BJ (cell line): ENCODE measurements around the gene PIP5K1B. TPM values are rescaled to one million over a fixed set of nuclear protein-coding genes. Genes with fewer than 3 reads are reported as not detected.

ENCODE experiments used
- CTCF ChIA-PET: fragments of 350-600 bp; formaldehyde crosslinking; extraction: SDS; loops from one replicate; lab custom pipeline; 2021; ENCODE audit warnings: antibody characterized with exemption, inconsistent platforms; lab: Yijun Ruan, JAX
- POLR2A ChIA-PET: fragments of 300-600 bp; sonication (Branson Sonifier 250); formaldehyde crosslinking; extraction: SDS; loops from one replicate; lab custom pipeline; 2021; ENCODE audit warnings: antibody characterized with exemption; lab: Charles Lee
- DNase-seq: peaks from one replicate; pipeline ENCODE4 v3.0.0-alpha.2; 2011; ENCODE audit warnings: low read depth
- H3K27me3 ChIP-seq: 2 replicates; pipeline ENCODE4 v1.6.0; 2011; ENCODE audit warnings: low read length; ENCODE audit not compliant: control insufficient read depth, insufficient read depth
- H3K36me3 ChIP-seq: 2 replicates; pipeline ENCODE4 v1.5.1; 2011; ENCODE audit warnings: low read length; ENCODE audit not compliant: control insufficient read depth, insufficient read depth
- H3K4me3 ChIP-seq: 2 replicates; pipeline ENCODE4 v1.5.1; 2011; ENCODE audit warnings: low read depth, mild to moderate bottlenecking, control low read depth, low read length
- CTCF ChIP-seq: IDR thresholded peaks from 2 replicates; pipeline ENCODE4 v1.5.1; 2011; ENCODE audit warnings: low read depth, mild to moderate bottlenecking, control low read depth, inconsistent platforms, low read length, moderate library complexity; ENCODE audit not compliant: insufficient read depth
- polyA plus RNA-seq: library from polyadenylated mRNA; depleted of rRNA; stranded (reverse); fragments of >200 nt; gene quantifications from 2 replicates; pipeline ENCODE4 v1.2.3, GENCODE V29; 2011

PIP5K1B gene
- polyA plus RNA-seq, 1 experiment: not detected

GRCh38 chr9:68999393-69000105 is 294.5 kb downstream of the PIP5K1B start:
- DNase-seq: peak; percentile 8
- peak; percentile 87 for TF ChIP-seq CTCF
- Histone ChIP-seq H3K27me3 (peaks cover 4% of the 10 kb centered on the region; the same call in 1 of the 2 replicates), H3K4me3 (no peak overlapping the region), H3K36me3 (no peaks in the 10 kb centered on the region)
- CTCF ChIA-PET: interaction anchor here (0.6 to 2.1 kb wide), 19 partner anchors 9 to 656 kb away, joined by 3 to 13 read pairs (median 4); partner anchors contain the start of gene FXN
- POLR2A ChIA-PET: no interaction called here

- H3K36me3 ChIP-seq: no peaks in the 10 kb centered on the region
- no peak for DNase-seq
- ChIA-PET POLR2A (no interaction called here), CTCF (interaction anchor here (1.1 kb wide), 1 partner anchor 422 kb away, joined by 4 read pairs; no protein-coding TSS in a partner anchor)
- H3K4me3 ChIP-seq: no peak overlapping the region
- peaks cover 4% of the 10 kb centered on the region; the same call in 1 of the 2 replicates for H3K27me3 ChIP-seq
- no peak for TF ChIP-seq CTCF
Measured at GRCh38 chr9:69001921-69002320, 296.9 kb downstream of the PIP5K1B start.

GRCh38 chr9:69003051-69003450 is 298.0 kb downstream of the PIP5K1B start:
- Histone ChIP-seq H3K4me3 (no peak overlapping the region), H3K27me3 (0 out of 2 replicates have a peak, but pooled peaks cover 2% of the 10 kb centered on the region), H3K36me3 (no peaks in the 10 kb centered on the region)
- ChIA-PET CTCF (interaction anchor here (1.1 to 1.6 kb wide), 2 partner anchors 17 to 423 kb away, joined by 4 to 5 read pairs; no protein-coding TSS in a partner anchor), POLR2A (no interaction called here)
- no peak for TF ChIP-seq CTCF
- DNase-seq: no peak

- peaks cover 2% of the 10 kb centered on the region; the same call in 1 of the 2 replicates for H3K27me3 ChIP-seq
- CTCF ChIA-PET: interaction anchor here (0.7 to 1.6 kb wide), 3 partner anchors 15 to 421 kb away, joined by 3 to 7 read pairs (median 5); no protein-coding TSS in a partner anchor
- POLR2A ChIA-PET: no interaction called here
- H3K36me3 ChIP-seq: no peaks in the 10 kb centered on the region
- TF ChIP-seq CTCF: no peak
- H3K4me3 ChIP-seq: no peak overlapping the region
- DNase-seq: peak; percentile 13
Measured at GRCh38 chr9:69004836-69005235, 299.8 kb downstream of the PIP5K1B start.

GRCh38 chr9:69009708-69010107 is 304.7 kb downstream of the PIP5K1B start:
- ChIA-PET CTCF (interaction anchor here (1.0 to 1.4 kb wide), 2 partner anchors 10 to 17 kb away, joined by 3 read pairs; no protein-coding TSS in a partner anchor), POLR2A (no interaction called here)
- no peaks in the 10 kb centered on the region; the same call in 1 of the 2 replicates for H3K27me3 ChIP-seq
- DNase-seq: no peak
- H3K4me3 ChIP-seq: no peak overlapping the region
- no peaks in the 10 kb centered on the region for H3K36me3 ChIP-seq
- TF ChIP-seq CTCF: no peak
